Bronchial epithelial cell (primary cell): ENCODE measurements around the gene PRMT3. TPM values are rescaled to one million over a fixed set of nuclear protein-coding genes. Genes with fewer than 3 reads are reported as not detected.

Source experiments
- DNase-seq: peaks from one replicate; pipeline ENCODE4 v3.0.0-alpha.2; 2010; ENCODE audit warnings: low read depth
- FAIRE-seq: peaks from 2 replicates; lab custom pipeline; 2011; peaks lifted over from hg19 to GRCh38; lab: Jason Lieb, UNC
- H3K27me3 ChIP-seq: 2 replicates; pipeline ENCODE4 v1.5.1; 2011; ENCODE audit warnings: low read length; ENCODE audit not compliant: control insufficient read depth, insufficient read depth
- H3K36me3 ChIP-seq: 2 replicates; pipeline ENCODE4 v1.5.1; 2011; ENCODE audit warnings: low read length; ENCODE audit not compliant: control insufficient read depth, insufficient read depth
- H3K4me3 ChIP-seq: 2 replicates; pipeline ENCODE4 v1.5.1; 2011; ENCODE audit warnings: mild to moderate bottlenecking, low read depth, low read length, control low read depth
- total RNA-seq: library from RNA; depleted of rRNA; stranded (reverse); fragments of >200 nt; gene quantifications from 2 replicates; pipeline ENCODE4 v1.2.1, GENCODE V29; 2014
- TF ChIP-seq, protein P1 (sequence below): IDR thresholded peaks from 2 replicates; pipeline ENCODE4 v1.5.1; 2011; ENCODE audit warnings: mild to moderate bottlenecking, moderate library complexity, low read length, control low read depth, inconsistent platforms; ENCODE audit not compliant: insufficient read depth, severe bottlenecking

The PRMT3 gene
- total RNA-seq, 1 donor from 2014 or later: 26.9 TPM

DNA sequence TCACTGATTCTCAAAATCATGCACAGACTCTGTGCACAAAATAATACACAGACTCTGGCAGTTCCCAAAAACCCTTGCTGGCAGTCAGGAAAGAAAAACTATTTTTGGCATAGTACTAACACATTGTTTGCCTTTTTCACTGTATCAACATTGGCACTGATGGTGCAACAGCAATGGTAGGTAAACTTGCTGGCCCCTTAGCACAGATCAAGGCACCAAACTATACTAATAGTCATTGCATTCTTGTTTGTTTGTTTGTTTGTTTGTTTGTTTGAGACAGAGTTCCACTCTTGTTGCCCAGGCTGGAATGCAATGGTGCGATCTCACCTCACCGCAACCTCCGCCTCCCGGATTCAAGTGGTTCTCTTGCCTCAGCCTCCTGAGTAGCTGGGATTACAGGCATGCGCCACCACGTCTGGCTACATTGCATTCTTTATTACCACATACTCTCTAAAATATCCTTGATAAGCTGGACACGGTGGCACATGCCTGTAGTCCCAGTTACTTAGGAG, 130.9 kb downstream of the PRMT3 start:
- Histone ChIP-seq H3K36me3 (no peaks in the 10 kb centered on the region), H3K4me3 (no peak overlapping the region), H3K27me3 (no peaks in the 10 kb centered on the region)
- DNase-seq: no peak
- TF ChIP-seq, protein P1, sequence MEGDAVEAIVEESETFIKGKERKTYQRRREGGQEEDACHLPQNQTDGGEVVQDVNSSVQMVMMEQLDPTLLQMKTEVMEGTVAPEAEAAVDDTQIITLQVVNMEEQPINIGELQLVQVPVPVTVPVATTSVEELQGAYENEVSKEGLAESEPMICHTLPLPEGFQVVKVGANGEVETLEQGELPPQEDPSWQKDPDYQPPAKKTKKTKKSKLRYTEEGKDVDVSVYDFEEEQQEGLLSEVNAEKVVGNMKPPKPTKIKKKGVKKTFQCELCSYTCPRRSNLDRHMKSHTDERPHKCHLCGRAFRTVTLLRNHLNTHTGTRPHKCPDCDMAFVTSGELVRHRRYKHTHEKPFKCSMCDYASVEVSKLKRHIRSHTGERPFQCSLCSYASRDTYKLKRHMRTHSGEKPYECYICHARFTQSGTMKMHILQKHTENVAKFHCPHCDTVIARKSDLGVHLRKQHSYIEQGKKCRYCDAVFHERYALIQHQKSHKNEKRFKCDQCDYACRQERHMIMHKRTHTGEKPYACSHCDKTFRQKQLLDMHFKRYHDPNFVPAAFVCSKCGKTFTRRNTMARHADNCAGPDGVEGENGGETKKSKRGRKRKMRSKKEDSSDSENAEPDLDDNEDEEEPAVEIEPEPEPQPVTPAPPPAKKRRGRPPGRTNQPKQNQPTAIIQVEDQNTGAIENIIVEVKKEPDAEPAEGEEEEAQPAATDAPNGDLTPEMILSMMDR: no peak
- FAIRE-seq: no peak

DNA sequence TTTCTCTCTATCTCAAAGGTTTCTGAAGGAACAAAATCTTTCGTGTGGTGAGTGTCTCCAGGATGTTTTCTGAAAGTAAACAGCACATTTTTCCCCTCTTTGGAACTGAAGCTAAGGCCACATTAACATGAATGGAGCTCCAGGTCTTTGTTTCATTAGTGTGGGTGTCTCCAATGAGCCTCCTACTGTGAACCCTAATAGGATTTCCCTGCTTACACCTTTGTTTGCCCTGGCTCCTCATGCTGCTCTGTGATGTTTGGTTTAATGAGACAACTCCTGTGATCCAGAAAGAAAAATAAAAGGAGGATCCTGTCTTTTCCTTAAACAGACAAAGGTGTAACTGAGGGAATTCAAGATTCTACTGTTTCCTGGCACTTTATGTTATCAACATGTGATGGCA, 135.0 kb downstream of the PRMT3 start:
- no peaks in the 10 kb centered on the region for H3K27me3 ChIP-seq
- no peaks in the 10 kb centered on the region for H3K36me3 ChIP-seq
- TF ChIP-seq, protein P1: no peak
- DNase-seq (no peak), FAIRE-seq (no peak)
- no peak overlapping the region for H3K4me3 ChIP-seq

DNA sequence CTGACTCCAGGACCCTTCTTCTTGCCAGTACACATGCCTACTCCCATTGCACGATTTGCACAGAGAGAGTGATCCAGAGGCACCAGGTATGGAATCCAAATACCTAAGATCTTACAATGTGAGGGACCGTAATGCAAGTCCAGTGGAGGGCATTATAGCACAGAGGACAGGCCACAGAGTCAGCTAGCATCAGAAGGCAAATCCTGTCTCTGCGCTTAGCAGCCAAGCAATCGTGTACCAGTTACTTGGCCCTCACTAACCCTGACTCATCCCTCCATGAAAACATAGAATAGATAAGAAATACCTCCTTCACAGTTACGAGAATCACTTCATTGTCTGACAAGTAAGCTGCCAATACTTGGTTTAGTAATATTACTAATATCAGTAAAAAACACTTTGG, 142.2 kb downstream of the PRMT3 start:
- peak; percentile 13 for DNase-seq
- FAIRE-seq: no peak

GRCh38 chr11:20530942-20531703, 143.6 kb downstream of the PRMT3 start:
- TF ChIP-seq, protein P1: no peak
- H3K27me3 ChIP-seq: no peaks in the 10 kb centered on the region
- FAIRE-seq (no peak), DNase-seq (no peak)
- no peak overlapping the region for H3K4me3 ChIP-seq
- H3K36me3 ChIP-seq: no peaks in the 10 kb centered on the region

More for the DNA sequence above, 142.2 kb downstream of the PRMT3 start:
- TF ChIP-seq, protein P1: no peak
- Histone ChIP-seq H3K4me3 (no peak overlapping the region), H3K36me3 (no peaks in the 10 kb centered on the region), H3K27me3 (no peaks in the 10 kb centered on the region)

- Histone ChIP-seq H3K4me3 (no peak overlapping the region), H3K27me3 (no peaks in the 10 kb centered on the region), H3K36me3 (no peaks in the 10 kb centered on the region)
- FAIRE-seq: no peak
- TF ChIP-seq, protein P1: no peak
- DNase-seq: no peak
Measured at GRCh38 chr11:20535271-20535881, 147.9 kb downstream of the PRMT3 start.
